ENCODE measurements around the gene MND1.

MND1 gene

GRCh38 chr4:153337686-153338085, 6.8 kb upstream of the MND1 start:
- Histone ChIP-seq H3K4me3 (ENCODE audit: low read length in 2 of 2) (no peak overlapping the region), H3K27me3 (ENCODE audit: control insufficient read depth in 3 of 3, insufficient read depth in 3 of 3, low read depth in 1 of 3, low read length in 3 of 3) (no peaks in the 10 kb centered on the region), H3K23ac (ENCODE audit: low read depth, low read length, poor library complexity) (no peak overlapping the region), H2BK5ac (ENCODE audit: low read length) (no peak overlapping the region), H2BK120ac (ENCODE audit: low read depth, low read length) (no peak overlapping the region), H3K9me3 (replicated peaks in 1 of 2; ENCODE audit: control insufficient read depth in 2 of 2, insufficient read depth in 1 of 2, low read depth in 1 of 2, low read length in 2 of 2) (no peaks in the 10 kb centered on the region), H3K27ac (replicated peaks; ENCODE audit: low read length) (no peak overlapping the region), H4K91ac (ENCODE audit: low read depth, low read length, poor library complexity) (no peak overlapping the region), H4K8ac (ENCODE audit: low read depth, low read length) (no peak overlapping the region), H3K18ac (ENCODE audit: low read length) (no peak overlapping the region), H3K4me2 (ENCODE audit: insufficient read depth, low read length, poor library complexity, severe bottlenecking) (no peak overlapping the region), H2BK15ac (ENCODE audit: low read length) (no peak overlapping the region), H3K9ac (ENCODE audit: low read depth, low read length, poor library complexity) (no peak overlapping the region), H2AFZ (ENCODE audit: low read length) (no peak overlapping the region), H3K36me3 (replicated peaks in 1 of 2; ENCODE audit: control insufficient read depth in 2 of 2, insufficient read depth in 2 of 2, low read length in 2 of 2) (peaks cover 8 to 90% of the 10 kb centered on the region in 2 donors), H2BK12ac (ENCODE audit: low read length) (no peak overlapping the region), H3K4ac (ENCODE audit: low read length) (no peak overlapping the region), H3K14ac (ENCODE audit: low read length) (no peak overlapping the region), H3K4me1 (ENCODE audit: control insufficient read depth in 2 of 2, insufficient read depth in 1 of 2, low read depth in 1 of 2, low read length in 2 of 2) (no peaks in the 10 kb centered on the region), H2AK5ac (ENCODE audit: low read depth, low read length) (no peak overlapping the region), H3K79me1 (ENCODE audit: low read depth, low read length) (no peaks in the 10 kb centered on the region)
- no CpG with 5 or more reads among the region's 4 CpGs for WGBS, 2 donors (ENCODE audit: extremely low coverage in 2 of 2, insufficient read length in 2 of 2, insufficient replicate concordance in 1 of 2)
- no peak for DNase-seq (ENCODE audit: low spot score)

DNA sequence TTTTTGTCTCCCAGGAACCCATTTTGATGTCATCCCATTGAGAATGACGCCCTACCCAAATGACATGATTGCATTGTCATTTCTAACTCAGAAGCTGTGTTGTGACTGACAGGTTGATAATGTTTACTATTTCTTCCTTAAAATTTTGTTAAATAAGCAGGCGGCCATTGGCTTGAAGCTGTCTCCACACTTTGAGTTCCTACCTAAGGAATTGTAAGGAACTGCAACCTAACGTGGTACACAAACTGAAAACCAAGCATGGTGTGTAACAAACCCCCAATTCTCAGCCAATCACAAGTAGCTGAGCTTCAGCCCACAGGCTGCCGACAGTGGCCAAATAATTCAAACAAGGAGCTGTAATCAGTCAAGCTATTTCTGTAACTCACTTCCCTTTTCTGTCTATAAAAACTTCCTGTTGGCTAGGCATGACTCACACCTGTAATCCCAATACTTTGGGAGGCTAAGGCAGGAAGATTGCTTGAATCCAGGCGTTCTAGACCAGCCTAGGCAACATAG, 2.9 kb upstream of the MND1 start:
- no peak overlapping the region for H4K8ac ChIP-seq (ENCODE audit: low read depth, low read length)
- H2AFZ ChIP-seq (ENCODE audit: low read length) = no peak overlapping the region
- H2AK5ac ChIP-seq (ENCODE audit: low read depth, low read length) = no peak overlapping the region
- no peaks in the 10 kb centered on the region for H3K27me3 ChIP-seq (ENCODE audit: control insufficient read depth in 3 of 3, insufficient read depth in 3 of 3, low read depth in 1 of 3, low read length in 3 of 3)
- no peak overlapping the region for H3K14ac ChIP-seq (ENCODE audit: low read length)
- no peak overlapping the region for H3K18ac ChIP-seq (ENCODE audit: low read length)
- WGBS, 2 donors (ENCODE audit: extremely low coverage in 2 of 2, insufficient read length in 2 of 2, insufficient replicate concordance in 1 of 2) = no CpG with 5 or more reads among the region's 5 CpGs
- H3K4me1 ChIP-seq (ENCODE audit: control insufficient read depth in 2 of 2, insufficient read depth in 1 of 2, low read depth in 1 of 2, low read length in 2 of 2) = peaks cover 4 to 5% of the 10 kb centered on the region in 2 donors
- no peak overlapping the region for H3K4me2 ChIP-seq (ENCODE audit: insufficient read depth, low read length, poor library complexity, severe bottlenecking)
- H2BK5ac ChIP-seq (ENCODE audit: low read length) = no peak overlapping the region
- H3K4me3 ChIP-seq (ENCODE audit: low read length in 2 of 2) = no peak overlapping the region
- no peaks in the 10 kb centered on the region for H3K79me1 ChIP-seq (ENCODE audit: low read depth, low read length)
- H3K4ac ChIP-seq (ENCODE audit: low read length) = no peak overlapping the region
- peaks cover 4 to 51% of the 10 kb centered on the region in 2 donors for H3K36me3 ChIP-seq (replicated peaks in 1 of 2; ENCODE audit: control insufficient read depth in 2 of 2, insufficient read depth in 2 of 2, low read length in 2 of 2)
- H3K9ac ChIP-seq (ENCODE audit: low read depth, low read length, poor library complexity) = no peak overlapping the region
- no peak overlapping the region for H2BK12ac ChIP-seq (ENCODE audit: low read length)
- no peaks in the 10 kb centered on the region for H3K9me3 ChIP-seq (replicated peaks in 1 of 2; ENCODE audit: control insufficient read depth in 2 of 2, insufficient read depth in 1 of 2, low read depth in 1 of 2, low read length in 2 of 2)
- no peak overlapping the region for H3K23ac ChIP-seq (ENCODE audit: low read depth, low read length, poor library complexity)
- no peak overlapping the region for H2BK120ac ChIP-seq (ENCODE audit: low read depth, low read length)
- no peak overlapping the region for H2BK15ac ChIP-seq (ENCODE audit: low read length)
- no peak overlapping the region for H4K91ac ChIP-seq (ENCODE audit: low read depth, low read length, poor library complexity)
- H3K27ac ChIP-seq (replicated peaks; ENCODE audit: low read length) = no peak overlapping the region
- DNase-seq (ENCODE audit: low spot score) = no peak

GRCh38 chr4:153342751-153343552, 1.5 kb upstream of the MND1 start:
- no peaks in the 10 kb centered on the region for H3K9me3 ChIP-seq (replicated peaks in 1 of 2; ENCODE audit: control insufficient read depth in 2 of 2, insufficient read depth in 1 of 2, low read depth in 1 of 2, low read length in 2 of 2)
- H3K27ac ChIP-seq (replicated peaks; ENCODE audit: low read length) = no peak overlapping the region
- H2AK5ac ChIP-seq (ENCODE audit: low read depth, low read length) = no peak overlapping the region
- no peak overlapping the region for H3K4me3 ChIP-seq (ENCODE audit: low read length in 2 of 2)
- H3K27me3 ChIP-seq (ENCODE audit: control insufficient read depth in 3 of 3, insufficient read depth in 3 of 3, low read depth in 1 of 3, low read length in 3 of 3) = no peaks in the 10 kb centered on the region
- no peak overlapping the region for H2BK120ac ChIP-seq (ENCODE audit: low read depth, low read length)
- H4K91ac ChIP-seq (ENCODE audit: low read depth, low read length, poor library complexity) = no peak overlapping the region
- WGBS, 2 donors (ENCODE audit: extremely low coverage in 2 of 2, insufficient read length in 2 of 2, insufficient replicate concordance in 1 of 2) = no CpG with 5 or more reads among the region's 6 CpGs
- H3K79me1 ChIP-seq (ENCODE audit: low read depth, low read length) = no peaks in the 10 kb centered on the region
- H3K23ac ChIP-seq (ENCODE audit: low read depth, low read length, poor library complexity) = no peak overlapping the region
- H3K14ac ChIP-seq (ENCODE audit: low read length) = no peak overlapping the region
- H2BK15ac ChIP-seq (ENCODE audit: low read length) = no peak overlapping the region
- peaks cover 4 to 7% of the 10 kb centered on the region in 2 donors for H3K4me1 ChIP-seq (ENCODE audit: control insufficient read depth in 2 of 2, insufficient read depth in 1 of 2, low read depth in 1 of 2, low read length in 2 of 2)
- no peak overlapping the region for H3K4ac ChIP-seq (ENCODE audit: low read length)
- DNase-seq (ENCODE audit: low spot score) = no peak
- no peak overlapping the region for H4K8ac ChIP-seq (ENCODE audit: low read depth, low read length)
- H2BK5ac ChIP-seq (ENCODE audit: low read length) = no peak overlapping the region
- peaks cover 4 to 38% of the 10 kb centered on the region in 2 donors for H3K36me3 ChIP-seq (replicated peaks in 1 of 2; ENCODE audit: control insufficient read depth in 2 of 2, insufficient read depth in 2 of 2, low read length in 2 of 2)
- H3K18ac ChIP-seq (ENCODE audit: low read length) = no peak overlapping the region
- no peak overlapping the region for H3K9ac ChIP-seq (ENCODE audit: low read depth, low read length, poor library complexity)
- no peak overlapping the region for H3K4me2 ChIP-seq (ENCODE audit: insufficient read depth, low read length, poor library complexity, severe bottlenecking)
- H2BK12ac ChIP-seq (ENCODE audit: low read length) = no peak overlapping the region
- no peak overlapping the region for H2AFZ ChIP-seq (ENCODE audit: low read length)
